NCI-H524 (cell line): Measurements from ENCODE around the gene SPATA6L.

Source experiments
- DNase-seq, 2 experiments: peaks; one replicate each; lab custom pipeline; 2025; lab: John Stamatoyannopoulos, UW

SPATA6L gene

GRCh38 chr9:4666042-4666699 is at the start of gene SPATA6L:
Gene SPATA6L (minus strand): TSS chr9:4666480. CDS start chr9:4666250, 230 bp downstream.
- DNase-seq = peak; percentile 39 to 73

DNA sequence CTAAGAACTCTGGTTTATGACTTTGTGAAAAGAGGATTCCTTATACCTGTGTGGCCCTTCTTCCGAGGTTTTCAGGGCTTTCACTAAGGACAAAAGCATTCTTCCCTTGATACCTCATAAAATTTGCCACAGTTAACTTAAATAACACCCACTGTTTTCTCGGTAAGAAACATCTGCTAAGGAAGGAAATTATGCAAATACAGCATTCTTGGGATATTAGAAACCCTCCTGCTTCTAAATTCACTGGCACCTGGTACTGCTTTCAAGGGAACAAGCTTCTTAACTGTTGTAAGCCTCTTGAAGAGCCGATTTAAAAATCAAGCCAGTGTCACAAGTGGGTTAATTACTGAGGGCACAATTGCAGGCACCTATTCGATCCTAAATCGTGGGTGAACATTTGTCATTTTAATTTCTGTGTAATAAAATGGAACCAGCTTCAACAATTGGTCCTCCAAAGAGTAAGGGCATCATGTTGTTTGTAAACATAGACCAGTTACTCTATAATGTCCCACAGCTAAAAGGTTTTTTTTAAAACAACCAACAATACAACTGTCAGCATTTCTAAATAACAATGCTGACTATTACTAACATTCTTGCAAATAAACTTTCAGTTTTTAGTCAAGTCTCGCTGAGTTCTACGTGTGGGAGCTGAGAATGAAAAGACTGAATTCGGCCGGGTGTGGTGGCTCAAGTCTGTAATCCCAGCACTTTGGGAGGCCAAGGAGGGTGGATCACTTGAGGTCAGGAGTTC is 48.2 kb upstream of the SPATA6L start:
- DNase-seq = peak; percentile 82 to 92

GRCh38 chr9:4713849-4714248 is 47.6 kb upstream of the SPATA6L start:
- DNase-seq = peak in 1 of 2 experiments; percentile 8

- no peak for DNase-seq
Observed at GRCh38 chr9:4709380-4709779, 43.1 kb upstream of the SPATA6L start.

DNA sequence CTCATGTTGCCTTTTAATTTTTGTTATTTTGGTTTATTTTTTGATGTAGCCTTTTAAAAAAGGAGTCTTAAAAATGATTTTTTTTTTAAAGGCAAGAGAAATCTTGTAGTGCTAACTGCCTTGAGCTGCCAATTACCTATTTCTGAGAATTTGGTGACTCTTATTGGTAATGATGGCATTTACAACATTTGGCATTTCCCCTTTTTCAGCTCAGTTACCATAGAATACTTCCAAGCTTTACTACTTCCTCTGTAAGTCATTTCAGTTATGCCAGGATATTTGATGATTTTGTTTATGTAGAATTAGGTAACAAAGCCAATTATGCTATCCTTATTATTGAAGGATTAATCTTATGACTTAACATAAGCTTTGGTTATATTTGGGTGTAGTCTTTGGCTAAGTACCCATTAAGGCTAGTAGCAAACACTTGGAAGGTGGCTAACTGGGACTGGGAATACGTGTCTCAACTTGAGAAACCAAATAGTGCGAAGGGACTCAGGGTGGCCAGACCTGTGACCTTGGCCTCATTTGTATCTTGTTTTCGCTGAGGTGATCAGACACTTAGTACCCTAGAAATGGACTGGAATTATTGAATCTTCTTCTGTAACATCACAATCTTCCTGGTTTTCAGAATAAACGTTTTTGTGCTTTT is 40.8 kb upstream of the SPATA6L start:
- DNase-seq = peak in 1 of 2 experiments; percentile 8

- DNase-seq = no peak
Observed at GRCh38 chr9:4706021-4706420, 39.7 kb upstream of the SPATA6L start.

- no peak for DNase-seq
Observed at GRCh38 chr9:4704129-4704528, 37.8 kb upstream of the SPATA6L start.

DNA sequence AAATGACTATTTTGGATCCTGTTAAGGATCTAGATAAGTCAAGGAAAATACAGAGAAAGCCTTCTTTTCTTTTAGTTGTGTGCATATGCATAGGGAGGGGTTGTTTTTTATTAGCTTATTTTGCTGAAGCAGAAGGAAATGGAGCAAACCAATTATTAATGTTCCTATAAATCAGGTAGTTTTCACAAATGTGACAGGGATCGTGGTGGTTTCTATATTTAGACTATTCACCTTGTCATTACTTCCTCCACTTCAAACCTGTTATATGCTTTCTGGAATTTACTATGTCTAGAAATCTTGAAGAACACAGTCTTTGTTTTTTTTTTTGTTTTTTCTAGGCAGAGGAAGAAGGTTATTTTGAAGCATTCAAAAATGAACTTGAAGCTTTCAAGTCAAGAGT is 35.2 kb upstream of the SPATA6L start:
- no peak for DNase-seq

DNA sequence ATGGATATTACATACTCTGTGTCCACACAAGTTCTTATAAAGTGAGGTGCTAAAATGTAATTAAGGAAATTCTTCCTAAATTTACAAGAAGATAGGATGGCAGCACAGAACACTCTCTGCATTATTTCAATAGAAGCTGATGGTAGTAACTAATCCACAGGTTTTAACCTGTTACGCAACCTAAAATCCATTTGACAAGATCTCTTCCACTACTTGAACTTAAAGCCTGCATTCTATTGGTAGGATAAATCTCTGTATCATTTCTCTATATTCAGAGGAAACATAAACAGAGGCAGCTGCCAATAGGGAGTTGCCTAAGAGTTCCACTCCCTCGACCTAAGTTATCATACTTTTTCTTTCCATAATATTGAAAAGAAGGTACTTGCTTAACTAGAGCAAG is 34.7 kb upstream of the SPATA6L start:
- no peak for DNase-seq

DNA sequence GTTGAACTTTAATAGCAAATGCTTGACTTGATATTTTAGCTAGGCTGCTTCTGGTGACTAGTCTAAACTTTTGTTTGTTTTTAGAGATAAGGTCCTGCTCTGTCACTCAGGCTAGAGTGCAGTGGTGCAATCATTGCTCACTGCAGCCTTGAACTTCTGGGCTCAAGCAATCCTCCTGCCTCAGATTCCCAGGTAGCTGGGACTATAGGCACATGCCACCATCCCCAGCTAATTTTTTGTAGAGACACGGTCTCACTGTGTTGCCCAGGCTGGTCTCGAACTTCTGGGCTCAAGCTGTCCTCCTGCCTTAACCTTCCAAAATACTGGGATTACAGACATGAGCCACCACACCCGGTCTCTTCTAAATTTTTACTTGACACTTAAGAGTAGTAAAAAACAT is 33.8 kb upstream of the SPATA6L start:
- DNase-seq = no peak

GRCh38 chr9:4691795-4692194 is 25.5 kb upstream of the SPATA6L start:
- DNase-seq = no peak

DNA sequence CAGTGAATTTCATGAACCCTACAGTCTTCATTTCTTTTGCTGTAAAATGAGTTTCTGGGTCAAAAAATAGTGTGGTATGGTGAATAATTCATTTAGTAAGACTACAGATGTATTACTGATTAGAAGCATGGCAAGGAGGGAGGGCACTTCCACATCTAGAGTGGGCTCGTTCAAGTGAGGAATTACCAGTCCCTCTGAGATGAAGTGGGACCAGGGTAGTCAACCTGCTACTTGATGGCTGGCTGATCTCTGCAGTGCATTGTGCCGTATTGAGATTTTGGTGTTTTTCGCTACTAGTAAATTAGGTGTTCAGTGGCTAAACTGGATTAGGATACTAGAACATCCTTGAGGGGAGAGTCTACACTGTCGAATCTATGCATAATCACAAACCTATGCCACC is 23.9 kb upstream of the SPATA6L start:
- DNase-seq = no peak

DNA sequence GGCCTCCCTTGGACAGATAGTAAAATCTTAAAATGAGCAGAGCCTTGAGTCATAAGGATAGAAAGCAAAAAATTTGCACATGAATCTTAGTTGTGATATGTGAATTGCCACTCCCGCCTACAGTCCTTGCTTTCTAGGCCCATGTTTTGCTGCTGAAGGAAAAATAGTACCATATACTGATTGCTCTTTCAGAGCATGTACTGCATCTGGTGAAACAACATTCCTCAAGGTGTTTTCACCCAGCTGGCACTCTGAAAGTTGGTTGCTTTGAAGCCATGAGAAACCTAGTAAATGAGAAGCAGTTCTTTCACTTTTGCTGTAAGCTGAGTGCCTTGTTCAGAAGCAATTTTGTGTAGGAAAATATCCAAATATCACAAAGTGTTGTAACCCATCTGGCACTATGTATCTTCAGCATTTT is 23.4 kb upstream of the SPATA6L start:
- DNase-seq = no peak

GRCh38 chr9:4689021-4689420 is 22.7 kb upstream of the SPATA6L start:
- DNase-seq = no peak

DNA sequence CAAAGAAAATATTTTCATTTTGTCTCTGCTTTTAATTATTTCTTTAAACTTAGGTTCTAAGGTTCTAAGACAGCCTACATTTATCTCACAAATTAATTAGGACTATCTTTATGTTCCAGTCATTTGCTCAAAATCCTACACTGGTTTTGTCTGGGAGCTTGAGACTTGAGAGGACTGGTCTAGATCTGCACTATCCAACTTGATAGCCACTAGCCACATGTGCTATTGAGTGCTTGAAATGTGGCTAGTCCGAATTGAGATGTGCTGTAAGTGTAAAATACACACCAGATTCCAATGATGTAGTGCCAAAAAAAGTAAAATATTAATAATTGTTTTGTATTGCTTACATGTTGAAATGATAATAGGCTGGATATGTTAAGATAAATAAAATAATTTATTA is 20.3 kb upstream of the SPATA6L start:
- DNase-seq = no peak

DNA sequence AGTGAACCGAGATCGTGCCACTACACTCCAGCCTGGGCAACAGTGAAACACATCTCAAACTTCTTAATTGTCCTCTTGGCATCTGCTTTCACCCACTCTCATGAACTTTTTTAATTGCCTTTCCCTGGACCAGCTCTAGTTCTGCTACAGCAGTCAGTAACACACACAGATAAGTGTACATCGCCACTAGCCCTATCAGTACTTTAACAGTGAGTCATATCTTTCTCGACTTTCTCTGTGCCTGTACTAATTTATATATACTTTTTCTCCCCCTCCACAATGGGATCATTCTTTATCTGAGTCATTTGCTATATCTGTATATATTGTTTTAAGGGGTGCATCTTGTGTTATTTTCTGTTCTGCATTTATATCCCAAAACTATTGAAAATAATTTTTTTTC is 19.8 kb upstream of the SPATA6L start:
- no peak for DNase-seq

DNA sequence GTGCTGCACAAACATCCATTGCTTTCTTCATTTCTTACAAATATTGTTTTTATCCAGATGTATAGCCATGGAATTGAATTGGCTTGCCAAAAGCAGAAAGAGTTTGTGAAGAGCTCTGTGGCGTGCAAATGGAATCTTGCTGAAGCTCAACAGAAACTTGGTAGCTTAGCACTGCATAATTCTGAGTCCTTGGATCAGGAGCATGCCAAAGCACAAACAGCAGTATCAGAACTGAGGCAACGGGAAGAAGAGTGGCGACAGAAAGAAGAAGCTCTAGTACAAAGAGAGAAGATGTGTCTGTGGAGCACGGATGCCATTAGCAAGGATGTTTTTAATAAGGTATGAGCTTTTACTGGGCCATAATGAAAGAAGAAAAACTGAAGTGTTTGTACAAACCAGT is 18.5 kb upstream of the SPATA6L start:
- no peak for DNase-seq

DNA sequence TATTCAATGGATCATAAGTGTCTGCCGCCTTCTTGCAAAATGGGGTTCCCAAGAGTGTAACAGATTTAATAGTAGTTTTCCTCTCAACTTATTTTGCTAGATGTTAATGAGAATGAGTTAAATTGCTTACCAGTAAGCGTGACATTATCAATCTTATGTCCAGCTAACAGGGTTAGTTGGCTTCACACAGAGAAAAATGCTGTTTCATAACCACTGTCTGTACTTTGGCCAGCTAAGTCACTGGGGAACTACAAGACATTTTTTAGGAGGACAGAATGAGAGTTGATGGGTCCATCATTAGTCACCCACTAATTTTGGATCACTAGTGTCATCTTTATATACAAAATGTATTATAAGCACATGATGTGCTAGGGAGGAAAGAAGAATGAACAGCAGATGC is 14.5 kb upstream of the SPATA6L start:
- no peak for DNase-seq

DNA sequence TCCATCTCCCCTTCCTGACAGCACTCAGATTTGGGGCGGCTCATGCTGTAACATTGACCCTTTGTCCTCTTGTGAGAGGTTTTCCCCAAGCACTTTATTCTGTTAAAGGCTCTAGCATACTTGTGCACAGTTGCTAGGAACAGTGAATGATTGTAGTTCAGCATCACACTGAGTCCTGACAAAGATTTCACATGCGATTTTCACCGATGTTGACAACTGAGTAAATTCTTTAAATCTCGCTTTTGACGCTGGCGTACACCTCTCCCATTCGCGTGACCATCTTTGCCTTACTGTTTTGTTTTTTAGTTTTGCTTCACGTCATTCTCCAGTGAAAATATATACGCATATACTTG is 13.9 kb upstream of the SPATA6L start:
- peak in 1 of 2 experiments; percentile 28 for DNase-seq

- peak; percentile 84 to 92 for DNase-seq
Observed at GRCh38 chr9:4679268-4680172, 13.2 kb upstream of the SPATA6L start, which contains the start of gene CDC37L1. Gene CDC37L1 (plus strand): TSS chr9:4679569. CDS start chr9:4679768, 199 bp downstream.

DNA sequence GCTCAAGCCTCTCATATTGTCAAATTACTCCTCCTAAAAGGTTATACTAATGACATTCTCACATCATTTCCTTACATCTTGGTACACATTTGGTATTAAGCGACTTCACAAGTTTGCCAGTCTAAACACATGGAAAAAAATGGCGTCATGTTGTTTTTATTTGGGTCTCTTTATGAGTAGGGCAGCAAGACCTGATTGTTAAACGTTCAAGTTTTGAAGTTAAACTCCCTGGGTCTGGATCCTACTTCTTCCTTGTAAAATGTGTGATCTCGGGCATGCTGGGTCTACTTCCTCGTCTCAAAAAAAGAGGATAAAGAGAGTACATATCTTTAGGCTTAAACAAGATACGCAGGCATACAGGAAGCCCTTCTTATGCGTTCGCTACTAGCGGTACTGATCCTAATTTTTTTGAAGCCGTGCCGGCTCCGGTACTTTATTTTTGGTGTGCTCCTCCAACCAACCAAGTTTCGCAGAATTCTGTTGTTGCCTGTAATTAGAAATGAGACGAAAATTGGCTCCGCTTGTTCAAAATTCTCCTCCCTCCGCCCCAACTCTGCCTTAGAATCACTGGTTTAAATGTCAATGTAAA is 12.5 kb upstream of the SPATA6L start:
- DNase-seq = peak in 1 of 2 experiments; percentile 43

DNA sequence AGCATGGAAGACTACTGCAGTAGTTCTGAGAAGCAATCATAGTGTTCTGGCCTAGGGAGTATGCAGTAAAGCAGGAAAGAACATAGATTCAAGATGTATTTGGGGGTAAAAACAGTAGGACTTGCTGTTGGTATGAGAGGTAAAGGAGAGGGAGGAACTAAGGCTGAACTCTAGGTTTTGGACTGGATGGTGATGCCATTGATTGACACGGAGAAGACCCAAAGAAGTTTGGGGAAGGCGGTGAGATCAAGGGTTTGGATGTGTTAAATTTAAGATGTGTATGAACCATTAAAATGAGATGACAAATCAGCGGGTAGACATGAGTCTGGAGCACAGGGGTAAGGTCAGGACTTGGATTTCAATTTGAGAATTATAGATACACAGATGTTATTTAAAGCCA is 11.1 kb upstream of the SPATA6L start:
- DNase-seq = no peak
